Keratinocyte (primary cell): ENCODE measurements around the gene RNF121. TPM values are rescaled to one million over a fixed set of nuclear protein-coding genes. Genes with fewer than 3 reads are reported as not detected.

Experiments used
- DNase-seq: peaks from one replicate; pipeline ENCODE4 v3.0.0-alpha.2; 2011; ENCODE audit warnings: low read depth, missing footprints, low spot score
- FAIRE-seq: peaks from 2 replicates; lab custom pipeline; 2011; peaks lifted over from hg19 to GRCh38; lab: Jason Lieb, UNC
- H2AFZ ChIP-seq: 2 replicates; pipeline ENCODE4 v1.6.0; 2012; ENCODE audit warnings: low read length, control low read depth, inconsistent platforms; ENCODE audit not compliant: control insufficient read depth
- H3K27ac ChIP-seq: 2 replicates; pipeline ENCODE4 v1.5.1; 2011; ENCODE audit warnings: low read length; ENCODE audit not compliant: control insufficient read depth, insufficient read depth
- H3K27me3 ChIP-seq: 3 replicates; pipeline ENCODE4 v1.6.0; 2011; ENCODE audit warnings: low read length; ENCODE audit not compliant: control insufficient read depth, insufficient read depth; ENCODE audit errors: extremely low read depth
- H3K36me3 ChIP-seq, 2 experiments: 2 replicates in 1 of 2; 3 replicates in 1 of 2; pipeline ENCODE4 v1.5.1; 2011; ENCODE audit warnings: low read length in 2 of 2, mild to moderate bottlenecking in 1 of 2; ENCODE audit not compliant: control insufficient read depth in 2 of 2, insufficient read depth in 2 of 2; ENCODE audit errors: extremely low read depth in 1 of 2
- H3K4me1 ChIP-seq: 3 replicates; pipeline ENCODE4 v1.5.1; 2011; ENCODE audit warnings: low read length; ENCODE audit not compliant: control insufficient read depth, insufficient read depth; ENCODE audit errors: extremely low read depth
- H3K4me2 ChIP-seq: 3 replicates; pipeline ENCODE4 v1.6.0; 2011; ENCODE audit warnings: low read depth, low read length; ENCODE audit not compliant: control insufficient read depth, insufficient read depth; ENCODE audit errors: extremely low read depth
- H3K4me3 ChIP-seq, 3 experiments: fragments of 200-600 bp in 1 of 3; sonication (generic) in 1 of 3; 2 replicates in 2 of 3; 3 replicates in 1 of 3; pipeline ENCODE4 v1.5.1; 2011 to 2016; ENCODE audit warnings: low read length in 3 of 3, mild to moderate bottlenecking in 3 of 3, control low read depth in 2 of 3, inconsistent platforms in 1 of 3, low read depth in 1 of 3, mixed read lengths in 1 of 3, mixed run types in 1 of 3, moderate library complexity in 1 of 3; ENCODE audit not compliant: control insufficient read depth in 2 of 3, insufficient read depth in 2 of 3; ENCODE audit errors: extremely low read depth in 1 of 3
- H3K79me2 ChIP-seq: 2 replicates; pipeline ENCODE4 v1.6.0; 2012; ENCODE audit warnings: low read length; ENCODE audit not compliant: control insufficient read depth, insufficient read depth
- H3K9ac ChIP-seq: 3 replicates; pipeline ENCODE4 v1.6.0; 2011; ENCODE audit warnings: low read length; ENCODE audit not compliant: control insufficient read depth, insufficient read depth; ENCODE audit errors: extremely low read depth
- H3K9me1 ChIP-seq: 3 replicates; pipeline ENCODE4 v1.6.0; 2011; ENCODE audit warnings: low read length; ENCODE audit not compliant: control insufficient read depth, insufficient read depth; ENCODE audit errors: extremely low read depth
- H3K9me3 ChIP-seq: 2 replicates; pipeline ENCODE4 v1.5.1; 2012; ENCODE audit warnings: low read depth, low read length; ENCODE audit not compliant: control insufficient read depth
- H4K20me1 ChIP-seq: 3 replicates; pipeline ENCODE4 v1.6.0; 2011; ENCODE audit warnings: low read length; ENCODE audit not compliant: control insufficient read depth, insufficient read depth; ENCODE audit errors: extremely low read depth
- EZH2 ChIP-seq: IDR thresholded peaks from one replicate; pipeline ENCODE4 v1.6.1; 2012; ENCODE audit warnings: inconsistent platforms, mild to moderate bottlenecking, low read length, moderate library complexity
- dilution Hi-C: fragments of 300-500 bp; cut with MboI; formaldehyde crosslinking; loops from one replicate; pipeline ENCODE4 v1.7.0; 2020; ENCODE audit warnings: low sequenced_read_pairs; ENCODE audit not compliant: extremely low pct_ligation_motif_present
- polyA plus RNA-seq, 5 experiments: library from polyadenylated mRNA; depleted of rRNA in 3 of 5; stranded (reverse) in 3 of 5; stranded (forward) in 1 of 5; unstranded in 1 of 5; fragments of >200 nt; gene quantifications; 1 replicate in 1 of 5; 2 replicates in 3 of 5; 3 replicates in 1 of 5; pipeline versions ENCODE4 v1.2.1 to v1.2.3, GENCODE V29; 2011 to 2012; ENCODE audit warnings: missing spikeins in 2 of 5, low read depth in 1 of 5, low replicate concordance in 1 of 5
- TF ChIP-seq, protein P1 (sequence below), 3 experiments: IDR thresholded peaks in 1 of 3; conservative IDR thresholded peaks in 1 of 3; optimal IDR thresholded peaks in 1 of 3; 2 replicates in 2 of 3; 3 replicates in 1 of 3; pipeline versions ENCODE3 to v1.5.1; 2011; ENCODE audit warnings: low read length in 3 of 3, mild to moderate bottlenecking in 3 of 3, moderate library complexity in 2 of 3, control low read depth in 1 of 3, inconsistent platforms in 1 of 3; ENCODE audit not compliant: insufficient read depth in 2 of 3; ENCODE audit errors: extremely low read depth in 1 of 3

The RNF121 gene
- polyA plus RNA-seq, 1 donor (not counting 4 experiments of a cell fraction or from before 2014, with no cell fraction given), result 46.4 TPM

DNA sequence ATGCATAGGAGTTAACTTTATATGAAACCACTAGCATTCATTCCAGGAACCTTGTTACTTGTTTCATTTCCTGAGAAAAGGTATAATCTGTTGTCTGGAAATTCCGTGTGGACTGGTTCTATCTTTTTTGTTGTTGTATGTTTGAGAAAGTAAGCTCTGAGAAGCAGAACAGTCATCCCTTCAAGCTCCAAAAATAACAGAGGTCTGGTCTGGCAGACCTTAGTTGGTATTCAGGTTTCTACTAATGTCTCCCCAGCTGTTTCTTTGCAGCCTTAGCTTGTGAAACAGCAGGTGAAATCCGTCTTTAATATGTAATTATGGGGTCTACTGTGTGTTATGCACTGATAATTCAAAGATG is 2.4 kb downstream of the RNF121 start:
- TF ChIP-seq, protein P1, sequence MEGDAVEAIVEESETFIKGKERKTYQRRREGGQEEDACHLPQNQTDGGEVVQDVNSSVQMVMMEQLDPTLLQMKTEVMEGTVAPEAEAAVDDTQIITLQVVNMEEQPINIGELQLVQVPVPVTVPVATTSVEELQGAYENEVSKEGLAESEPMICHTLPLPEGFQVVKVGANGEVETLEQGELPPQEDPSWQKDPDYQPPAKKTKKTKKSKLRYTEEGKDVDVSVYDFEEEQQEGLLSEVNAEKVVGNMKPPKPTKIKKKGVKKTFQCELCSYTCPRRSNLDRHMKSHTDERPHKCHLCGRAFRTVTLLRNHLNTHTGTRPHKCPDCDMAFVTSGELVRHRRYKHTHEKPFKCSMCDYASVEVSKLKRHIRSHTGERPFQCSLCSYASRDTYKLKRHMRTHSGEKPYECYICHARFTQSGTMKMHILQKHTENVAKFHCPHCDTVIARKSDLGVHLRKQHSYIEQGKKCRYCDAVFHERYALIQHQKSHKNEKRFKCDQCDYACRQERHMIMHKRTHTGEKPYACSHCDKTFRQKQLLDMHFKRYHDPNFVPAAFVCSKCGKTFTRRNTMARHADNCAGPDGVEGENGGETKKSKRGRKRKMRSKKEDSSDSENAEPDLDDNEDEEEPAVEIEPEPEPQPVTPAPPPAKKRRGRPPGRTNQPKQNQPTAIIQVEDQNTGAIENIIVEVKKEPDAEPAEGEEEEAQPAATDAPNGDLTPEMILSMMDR (optimal IDR thresholded peaks at IDR 0.05 in 1 of 3, IDR thresholded peaks at IDR 0.05 in 1 of 3, conservative IDR thresholded peaks at IDR 0.05 in 1 of 3; ENCODE audit: extremely low read depth in 1 of 3, insufficient read depth in 2 of 3, low read length in 3 of 3), result no peak
- TF ChIP-seq EZH2, result no peak
- H4K20me1 ChIP-seq, result no peaks in the 10 kb centered on the region
- no peak overlapping the region for H3K27ac ChIP-seq
- no peaks in the 10 kb centered on the region for H3K9me1 ChIP-seq
- H3K27me3 ChIP-seq, result no peaks in the 10 kb centered on the region
- FAIRE-seq (no peak), DNase-seq (no peak)
- peaks cover 0 to 1% of the 10 kb centered on the region in 2 experiments for H3K36me3 ChIP-seq
- H3K9me3 ChIP-seq, result no peaks in the 10 kb centered on the region
- no peak overlapping the region for H3K9ac ChIP-seq
- no peak overlapping the region for H2AFZ ChIP-seq
- peaks cover 67% of the 10 kb centered on the region for H3K79me2 ChIP-seq
- H3K4me1 ChIP-seq, result peaks cover 9% of the 10 kb centered on the region
- no peak overlapping the region for H3K4me2 ChIP-seq
- no peak overlapping the region for H3K4me3 ChIP-seq
- dilution Hi-C loops, result no loop called here

DNA sequence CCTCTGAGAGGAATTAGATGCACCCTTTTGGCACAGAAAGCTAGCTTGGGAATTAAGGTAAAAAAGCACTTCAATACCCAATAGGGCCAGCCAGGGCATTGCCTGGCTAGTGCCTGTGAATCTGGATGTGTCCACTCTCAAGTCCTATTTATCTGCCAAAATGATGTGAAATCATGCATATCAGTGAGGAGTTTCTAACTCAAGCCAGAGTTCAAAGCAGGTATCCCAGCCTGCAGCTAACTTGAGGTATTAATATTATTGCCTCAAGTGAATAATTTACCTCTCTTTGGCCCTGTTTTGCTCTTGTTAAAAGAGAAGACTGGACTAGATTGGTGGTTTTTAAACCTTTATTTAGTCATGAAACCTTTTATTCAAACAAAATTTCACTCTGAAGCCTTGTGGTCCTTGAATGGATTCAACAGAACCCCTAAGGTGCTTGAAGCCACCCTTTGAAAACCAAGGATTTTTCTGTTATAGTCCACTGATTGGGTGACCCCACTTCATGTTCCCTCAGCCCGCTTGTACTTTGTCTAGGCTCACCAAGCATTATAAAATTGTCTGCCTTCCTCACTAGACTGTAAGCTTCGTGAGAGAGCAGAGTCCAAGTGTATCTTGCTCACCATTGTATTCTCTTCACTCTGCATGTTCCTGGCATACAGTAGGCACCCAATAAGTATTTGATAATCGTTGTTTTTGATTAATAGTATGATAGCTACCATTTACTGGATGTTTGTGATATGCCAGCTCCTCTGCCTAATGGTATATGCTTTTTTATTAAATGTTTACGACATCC is 4.5 kb downstream of the RNF121 start:
- peaks cover 2% of the 10 kb centered on the region for H3K9me1 ChIP-seq
- no peaks in the 10 kb centered on the region for H4K20me1 ChIP-seq
- no peak overlapping the region for H2AFZ ChIP-seq
- H3K4me1 ChIP-seq, result peaks cover 23% of the 10 kb centered on the region
- FAIRE-seq (no peak), DNase-seq (no peak)
- H3K9ac ChIP-seq, result no peak overlapping the region
- peaks cover 1 to 2% of the 10 kb centered on the region in 2 experiments for H3K36me3 ChIP-seq
- H3K79me2 ChIP-seq, result peaks cover 71% of the 10 kb centered on the region
- H3K27ac ChIP-seq, result no peak overlapping the region
- no peak overlapping the region for H3K4me3 ChIP-seq
- H3K4me2 ChIP-seq, result no peak overlapping the region
- TF ChIP-seq, protein P1 (optimal IDR thresholded peaks at IDR 0.05 in 1 of 3, IDR thresholded peaks at IDR 0.05 in 1 of 3, conservative IDR thresholded peaks at IDR 0.05 in 1 of 3; ENCODE audit: extremely low read depth in 1 of 3, insufficient read depth in 2 of 3, low read length in 3 of 3), result no peak
- TF ChIP-seq EZH2, result no peak
- dilution Hi-C loops, result no loop called here
- H3K9me3 ChIP-seq, result no peaks in the 10 kb centered on the region
- H3K27me3 ChIP-seq, result no peaks in the 10 kb centered on the region
